Uterus (tissue), 2 donors: ENCODE measurements around the gene ABHD8.

Experiments used
- POLR2A ChIP-seq, 2 donors: fragments of 450-650 bp; IDR thresholded peaks; one replicate each; pipeline ENCODE4 v1.6.1; 2016; ENCODE audit warnings: antibody characterized with exemption in 2 of 2, mild to moderate bottlenecking in 1 of 2, moderate library complexity in 1 of 2
- TF ChIP-seq, protein P1 (sequence below), 4 experiments: fragments of 200-600 bp in 2 of 4; fragments of 450-650 bp in 2 of 4; sonication (generic) in 2 of 4; IDR thresholded peaks; one replicate each; pipeline ENCODE4 v1.5.1; 2016 to 2019; ENCODE audit warnings: antibody characterized with exemption in 4 of 4, mild to moderate bottlenecking in 2 of 4, moderate library complexity in 1 of 4

DNA sequence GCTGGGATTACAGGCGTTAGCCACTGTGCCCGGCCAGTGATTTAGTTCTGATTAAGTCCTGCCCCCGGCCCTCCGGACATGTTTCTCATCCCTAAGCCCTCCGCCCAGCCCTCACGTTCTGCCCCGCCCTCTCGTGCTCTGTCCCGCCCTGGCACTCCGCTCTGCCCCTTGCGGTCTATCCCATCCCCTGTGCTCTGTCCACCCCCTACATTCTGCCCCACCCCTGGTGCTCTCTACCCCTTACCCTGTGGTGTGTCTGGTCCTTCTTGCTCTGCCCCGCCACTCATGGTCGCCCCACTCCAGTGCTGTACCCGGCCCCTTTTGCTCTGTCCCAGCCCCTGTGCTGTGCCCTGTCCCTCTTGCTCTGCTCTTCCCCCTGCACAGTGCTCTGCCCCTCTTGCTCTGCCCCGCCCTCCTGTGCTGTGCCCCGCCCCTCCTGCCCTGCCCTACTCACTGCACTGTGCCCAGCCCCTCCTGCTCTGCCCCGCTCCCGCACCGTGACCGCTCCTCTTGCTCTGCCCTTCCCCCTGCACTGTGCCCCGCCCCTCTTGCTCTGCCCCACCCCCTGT lies 37.2 kb upstream of the ABHD8 start:
- TF ChIP-seq, protein P1, sequence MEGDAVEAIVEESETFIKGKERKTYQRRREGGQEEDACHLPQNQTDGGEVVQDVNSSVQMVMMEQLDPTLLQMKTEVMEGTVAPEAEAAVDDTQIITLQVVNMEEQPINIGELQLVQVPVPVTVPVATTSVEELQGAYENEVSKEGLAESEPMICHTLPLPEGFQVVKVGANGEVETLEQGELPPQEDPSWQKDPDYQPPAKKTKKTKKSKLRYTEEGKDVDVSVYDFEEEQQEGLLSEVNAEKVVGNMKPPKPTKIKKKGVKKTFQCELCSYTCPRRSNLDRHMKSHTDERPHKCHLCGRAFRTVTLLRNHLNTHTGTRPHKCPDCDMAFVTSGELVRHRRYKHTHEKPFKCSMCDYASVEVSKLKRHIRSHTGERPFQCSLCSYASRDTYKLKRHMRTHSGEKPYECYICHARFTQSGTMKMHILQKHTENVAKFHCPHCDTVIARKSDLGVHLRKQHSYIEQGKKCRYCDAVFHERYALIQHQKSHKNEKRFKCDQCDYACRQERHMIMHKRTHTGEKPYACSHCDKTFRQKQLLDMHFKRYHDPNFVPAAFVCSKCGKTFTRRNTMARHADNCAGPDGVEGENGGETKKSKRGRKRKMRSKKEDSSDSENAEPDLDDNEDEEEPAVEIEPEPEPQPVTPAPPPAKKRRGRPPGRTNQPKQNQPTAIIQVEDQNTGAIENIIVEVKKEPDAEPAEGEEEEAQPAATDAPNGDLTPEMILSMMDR (IDR thresholded peaks at IDR 0.05): no peak
- no peak for TF ChIP-seq POLR2A (IDR thresholded peaks at IDR 0.05)
